D721Med (cell line): ENCODE data around the gene FUOM.

Experiments used
- DNase-seq: peaks from one replicate; pipeline ENCODE4 v3.0.0; 2011; ENCODE audit warnings: low spot score; ENCODE audit not compliant: insufficient read length
- FAIRE-seq: peaks from 2 replicates; lab custom pipeline; 2011; peaks lifted over from hg19 to GRCh38; lab: Jason Lieb, UNC
- CTCF ChIP-seq: IDR thresholded peaks from 2 replicates; pipeline ENCODE4 v1.5.1; 2012; ENCODE audit warnings: mild to moderate bottlenecking, control low read depth; ENCODE audit not compliant: insufficient read depth; ENCODE audit errors: missing control alignments

The FUOM gene

GRCh38 chr10:133353202-133353959 lies 4.4 kb downstream of the FUOM start:
- no peak for TF ChIP-seq CTCF
- FAIRE-seq = no peak
- DNase-seq = no peak

- no peak for TF ChIP-seq CTCF
- DNase-seq (no peak), FAIRE-seq (no peak)
Observed at GRCh38 chr10:133351408-133352318, 6.2 kb downstream of the FUOM start.

- DNase-seq (no peak), FAIRE-seq (no peak)
- no peak for TF ChIP-seq CTCF
Observed at GRCh38 chr10:133350950-133351329, 6.9 kb downstream of the FUOM start.

GRCh38 chr10:133350283-133350949 lies 7.4 kb downstream of the FUOM start:
- FAIRE-seq = no peak
- DNase-seq = no peak
- TF ChIP-seq CTCF = no peak

- no peak for FAIRE-seq
- no peak for DNase-seq
- TF ChIP-seq CTCF = no peak
Observed at GRCh38 chr10:133349577-133350011, 8.2 kb downstream of the FUOM start.

- DNase-seq = no peak
- no peak for FAIRE-seq
- TF ChIP-seq CTCF = no peak
Observed at GRCh38 chr10:133349160-133349568, 8.7 kb downstream of the FUOM start.
